Tibial nerve (tissue), 4 donors: Measurements from ENCODE around the gene RNF212B. TPM values are rescaled to one million over a fixed set of nuclear protein-coding genes. Genes with fewer than 3 reads are reported as not detected.

Source experiments
- DNase-seq, 2 donors: peaks; one replicate each; pipeline ENCODE4 v3.0.0-alpha.2; 2019; ENCODE audit warnings: low spot score in 2 of 2
- H3K27ac ChIP-seq, 4 donors: fragments of 200-600 bp; sonication (generic) in 3 of 4; one replicate each; pipeline ENCODE4 v1.5.1; 2017 to 2019; ENCODE audit warnings: mild to moderate bottlenecking in 1 of 4
- H3K27me3 ChIP-seq, 2 donors: fragments of 200-600 bp; sonication (generic) in 1 of 2; one replicate each; pipeline versions ENCODE4 v1.5.1 to v1.6.0; 2017 to 2019
- H3K36me3 ChIP-seq, 3 donors: fragments of 200-600 bp; sonication (generic); one replicate each; pipeline ENCODE4 v1.5.1; 2018 to 2019
- H3K4me1 ChIP-seq, 4 donors: fragments of 200-600 bp; sonication (generic) in 3 of 4; one replicate each; pipeline ENCODE4 v1.5.1; 2017 to 2019
- H3K4me3 ChIP-seq, 4 donors: fragments of 200-600 bp; sonication (generic) in 3 of 4; one replicate each; pipeline ENCODE4 v1.5.1; 2017 to 2019; ENCODE audit warnings: mild to moderate bottlenecking in 1 of 4, moderate library complexity in 1 of 4
- H3K9me3 ChIP-seq, 4 donors: fragments of 200-600 bp; sonication (generic) in 3 of 4; one replicate each; pipeline ENCODE4 v1.5.1; 2017 to 2019
- EP300 ChIP-seq, 2 donors: sonication (generic); formaldehyde crosslinking; IDR thresholded peaks; one replicate each; pipeline ENCODE4 v1.6.1; 2017; ENCODE audit warnings: antibody characterized with exemption in 2 of 2, mild to moderate bottlenecking in 1 of 2
- POLR2A ChIP-seq, 2 donors: fragments of 450-650 bp; IDR thresholded peaks; one replicate each; pipeline ENCODE4 v1.6.1; 2017; ENCODE audit warnings: antibody characterized with exemption in 2 of 2, mild to moderate bottlenecking in 2 of 2, moderate library complexity in 2 of 2
- WGBS, 2 donors: methylation state at CpG; one replicate each; pipeline ENCODE4 v1.1.5; 2018; 5-methylcytosine and 5-hydroxymethylcytosine counted together
- small RNA-seq: library from RNA; depleted of rRNA; stranded (forward); fragments of <200 nt; gene quantifications from one replicate; pipeline ENCODE3, GENCODE V24; 2016
- total RNA-seq, 4 donors: library from RNA; depleted of rRNA; stranded (reverse); fragments of >200 nt; gene quantifications; one replicate each; pipeline ENCODE4 v1.1.0, GENCODE V29; 2016
- TF ChIP-seq, protein P1 (sequence below), 5 experiments: fragments of 200-600 bp in 3 of 5; fragments of 450-650 bp in 2 of 5; sonication (generic) in 3 of 5; IDR thresholded peaks; one replicate each; pipeline ENCODE4 v1.5.1; 2016 to 2019; ENCODE audit warnings: antibody characterized with exemption in 5 of 5, mild to moderate bottlenecking in 3 of 5, moderate library complexity in 2 of 5

The RNF212B gene
- total RNA-seq, 4 donors from 2014 or later, result not detected

DNA sequence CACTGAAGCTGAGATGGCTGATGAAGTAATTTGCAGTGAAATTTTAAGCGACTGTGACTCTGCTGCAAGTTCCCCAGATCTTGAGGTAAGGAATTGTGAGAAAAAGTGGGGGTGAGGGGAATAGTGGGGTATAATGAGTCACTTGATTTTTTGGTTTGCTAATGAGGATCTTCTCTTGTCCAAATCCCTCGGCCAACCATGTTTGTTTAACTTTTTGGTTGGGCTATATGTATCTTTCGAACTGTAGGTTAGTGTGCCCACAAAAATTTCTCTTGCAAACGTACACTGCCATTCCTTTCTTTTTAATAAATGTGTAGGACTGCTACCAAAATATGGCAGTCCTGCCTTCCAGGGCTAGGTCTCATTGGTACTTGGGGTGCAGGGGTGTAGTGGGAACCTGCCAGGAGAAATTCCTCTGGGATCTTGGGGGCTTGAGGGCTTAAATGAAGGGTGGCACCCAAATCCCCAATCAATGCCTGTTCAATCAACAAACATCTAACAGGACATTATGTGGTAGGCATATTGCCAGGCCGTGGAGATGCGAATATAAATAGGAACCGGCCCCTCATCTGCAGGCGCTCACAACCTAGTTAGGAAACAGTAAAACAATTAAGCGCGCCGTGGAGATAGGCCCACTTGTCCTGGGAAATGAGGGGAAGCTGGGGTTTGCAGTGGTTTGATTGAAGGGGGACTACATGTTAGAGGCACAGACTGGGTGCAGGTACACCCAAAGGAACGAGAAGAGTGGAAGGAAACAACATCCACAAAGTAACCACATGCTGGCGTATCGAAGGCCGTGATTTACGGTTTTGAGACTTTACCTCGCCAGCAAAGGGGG is 82.2 kb downstream of the RNF212B start:
- H3K4me3 ChIP-seq, result peak overlapping the region; percentile 28 to 78 (median 38)
- no peak for DNase-seq
- H3K27ac ChIP-seq, result peak overlapping the region; percentile 90 to 98 (median 95)
- WGBS, 2 donors, result 85 to 89% methylated on average over 17 of the region's 17 CpGs
- peaks cover 5 to 35% (median 19%) of the 10 kb centered on the region in 4 donors for H3K4me1 ChIP-seq
- H3K9me3 ChIP-seq, result no peaks in the 10 kb centered on the region
- no peaks in the 10 kb centered on the region for H3K27me3 ChIP-seq
- no peak for TF ChIP-seq EP300 (IDR thresholded peaks at IDR 0.05)
- TF ChIP-seq, protein P1, sequence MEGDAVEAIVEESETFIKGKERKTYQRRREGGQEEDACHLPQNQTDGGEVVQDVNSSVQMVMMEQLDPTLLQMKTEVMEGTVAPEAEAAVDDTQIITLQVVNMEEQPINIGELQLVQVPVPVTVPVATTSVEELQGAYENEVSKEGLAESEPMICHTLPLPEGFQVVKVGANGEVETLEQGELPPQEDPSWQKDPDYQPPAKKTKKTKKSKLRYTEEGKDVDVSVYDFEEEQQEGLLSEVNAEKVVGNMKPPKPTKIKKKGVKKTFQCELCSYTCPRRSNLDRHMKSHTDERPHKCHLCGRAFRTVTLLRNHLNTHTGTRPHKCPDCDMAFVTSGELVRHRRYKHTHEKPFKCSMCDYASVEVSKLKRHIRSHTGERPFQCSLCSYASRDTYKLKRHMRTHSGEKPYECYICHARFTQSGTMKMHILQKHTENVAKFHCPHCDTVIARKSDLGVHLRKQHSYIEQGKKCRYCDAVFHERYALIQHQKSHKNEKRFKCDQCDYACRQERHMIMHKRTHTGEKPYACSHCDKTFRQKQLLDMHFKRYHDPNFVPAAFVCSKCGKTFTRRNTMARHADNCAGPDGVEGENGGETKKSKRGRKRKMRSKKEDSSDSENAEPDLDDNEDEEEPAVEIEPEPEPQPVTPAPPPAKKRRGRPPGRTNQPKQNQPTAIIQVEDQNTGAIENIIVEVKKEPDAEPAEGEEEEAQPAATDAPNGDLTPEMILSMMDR (IDR thresholded peaks at IDR 0.05), result no peak
- TF ChIP-seq POLR2A (IDR thresholded peaks at IDR 0.05), result no peak
- peaks cover 0 to 22% (median 18%) of the 10 kb centered on the region in 3 donors for H3K36me3 ChIP-seq

DNA sequence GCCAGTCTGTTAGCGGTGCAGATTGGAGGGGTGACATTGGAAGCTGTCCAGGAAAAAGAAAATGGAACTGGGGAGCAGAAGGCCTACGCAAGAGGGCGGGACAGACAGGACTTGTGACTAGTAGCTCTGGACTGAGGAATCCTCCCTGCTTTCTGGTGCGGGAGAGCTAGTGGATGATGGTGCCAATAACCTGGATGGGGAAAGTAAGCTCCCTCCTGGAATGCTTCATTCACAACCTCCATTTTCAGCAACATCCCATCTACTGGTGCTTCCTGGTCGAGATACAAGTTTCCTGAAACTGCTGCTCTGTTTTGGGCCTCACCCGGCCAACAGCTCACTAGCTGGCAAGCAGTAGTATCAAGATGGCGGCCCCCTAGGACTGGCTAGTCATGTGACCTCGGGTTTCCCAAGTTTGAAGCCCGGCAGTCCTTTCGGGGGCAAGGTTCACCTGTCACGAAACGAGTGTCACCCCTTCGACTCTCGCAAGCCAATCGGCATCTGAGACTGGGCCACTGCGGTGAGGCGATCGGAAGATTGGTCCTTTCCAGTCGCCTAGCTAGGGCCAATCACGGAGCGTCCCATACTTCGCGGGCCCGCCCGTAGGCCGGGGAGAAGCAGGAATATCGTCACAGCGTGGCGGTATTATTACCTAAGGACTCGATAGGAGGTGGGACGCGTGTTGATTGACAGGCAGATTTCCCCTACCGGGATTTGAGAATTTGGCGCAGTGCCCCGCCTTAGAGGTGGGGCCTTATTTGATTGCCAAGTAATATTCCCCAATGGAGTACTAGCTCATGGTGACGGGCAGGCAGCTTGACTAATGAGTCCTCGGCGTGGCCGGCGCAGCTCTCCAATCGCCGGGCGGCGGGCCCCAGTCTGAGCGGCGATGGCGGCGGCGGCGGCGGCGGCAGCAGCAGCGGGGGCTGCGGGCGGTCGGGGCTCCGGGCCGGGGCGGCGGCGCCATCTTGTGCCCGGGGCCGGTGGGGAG is 83.1 kb downstream of the RNF212B start, which contains the start of gene PABPN1:
PABPN1 (plus strand) TSS at position 874 of the 988 bp plus-strand sequence; CDS start at position 887, 13 bp downstream.
- no peaks in the 10 kb centered on the region for H3K9me3 ChIP-seq

GRCh38 chr14:23321572-23322547 is 84.1 kb downstream of the RNF212B start:
- H3K4me3 ChIP-seq, result peak overlapping the region; percentile 78 to 99 (median 97)
- 0 to 1% methylated on average over 24 to 31 of the region's 64 CpGs for WGBS, 2 donors
- peaks cover 5 to 35% (median 19%) of the 10 kb centered on the region in 4 donors for H3K4me1 ChIP-seq
- peak in 1 of 2 donors; percentile 23 for DNase-seq
- no peaks in the 10 kb centered on the region for H3K27me3 ChIP-seq
- H3K9me3 ChIP-seq, result no peaks in the 10 kb centered on the region
- TF ChIP-seq, protein P1 (IDR thresholded peaks at IDR 0.05), result no peak
- TF ChIP-seq POLR2A (IDR thresholded peaks at IDR 0.05) (no peak), EP300 (IDR thresholded peaks at IDR 0.05) (no peak)
- H3K27ac ChIP-seq, result peak overlapping the region; percentile 94 to 99 (median 96)
- H3K36me3 ChIP-seq, result peaks cover 0 to 30% (median 19%) of the 10 kb centered on the region in 3 donors

More for the DNA sequence above, 83.1 kb downstream of the RNF212B start, which contains the start of gene PABPN1:
- Histone ChIP-seq H3K36me3 (peaks cover 0 to 30% (median 19%) of the 10 kb centered on the region in 3 donors), H3K27ac (peak within 1 kb of the TSS; percentile 94 to 99 (median 96)), H3K27me3 (no peaks in the 10 kb centered on the region), H3K4me3 (peak within 1 kb of the TSS; percentile 78 to 99 (median 97)), H3K4me1 (peaks cover 5 to 35% (median 19%) of the 10 kb centered on the region in 4 donors)
- TF ChIP-seq, protein P1 (IDR thresholded peaks at IDR 0.05), result peak in 1 of 5 experiments; percentile 36
- TF ChIP-seq EP300 (IDR thresholded peaks at IDR 0.05), result peak; percentile 80 to 94
- TF ChIP-seq POLR2A (IDR thresholded peaks at IDR 0.05), result peak; percentile 60 to 79
- WGBS, 2 donors, result 5 to 6% methylated on average over 32 to 36 of the region's 63 CpGs
- DNase-seq, result peak; percentile 99

Small RNAs within 50 kb of the gene (small RNA-seq; reads per million reads assigned to genes)
- gene AL049829.1 (not detected), gene RNU6-1046P (not detected)

Other genes with a start within 250 kb of the RNF212B start
- 10 to 100 TPM in 1 of 4 donors, 1 to 10 TPM in 3; 8.4 to 18.6 (median 9.5) TPM for gene C14orf93, start 227.8 kb upstream of the RNF212B start, total RNA-seq
- gene PSMB5, start 203.0 kb upstream of the RNF212B start, total RNA-seq, result 100 to 1,000 TPM in 3 of 4 donors, 10 to 100 TPM in 1; 90.2 to 154 (median 113) TPM
- not detected for gene PSMB11, start 195.7 kb upstream of the RNF212B start, total RNA-seq
- gene CDH24, start 180.4 kb upstream of the RNF212B start, total RNA-seq, result 10 to 100 TPM in 1 of 4 donors, 1 to 10 TPM in 3; 3.9 to 11.1 (median 6.0) TPM
- gene ACIN1, start 142.8 kb upstream of the RNF212B start, total RNA-seq, result 100 to 1,000 TPM in 3 of 4 donors, 10 to 100 TPM in 1; 96.5 to 143 (median 108) TPM
- gene C14orf119, start 142.4 kb upstream of the RNF212B start, total RNA-seq, result 10 to 100 TPM; 15.5 to 35.1 (median 21.7) TPM
- gene CIROP, start 132.9 kb upstream of the RNF212B start, total RNA-seq, result not detected
- gene CEBPE, start 118.7 kb upstream of the RNF212B start, total RNA-seq, result not detected
- gene SLC7A8, start 54.3 kb upstream of the RNF212B start, total RNA-seq, result 10 to 100 TPM; 26.2 to 41.4 (median 37.5) TPM
- 10 to 100 TPM in 2 of 4 donors, 1 to 10 TPM in 2; 7.5 to 35.2 (median 10.2) TPM for gene HOMEZ, start 48.2 kb downstream of the RNF212B start, total RNA-seq
- gene PPP1R3E, start 64.9 kb downstream of the RNF212B start, total RNA-seq, result 10 to 100 TPM; 15.0 to 29.1 (median 19.2) TPM
- gene BCL2L2, start 68.9 kb downstream of the RNF212B start, total RNA-seq, result 10 to 100 TPM; 49.8 to 87.3 (median 56.5) TPM
- 10 to 100 TPM; 52.1 to 80.8 (median 64.5) TPM for gene PABPN1, start 83.5 kb downstream of the RNF212B start, total RNA-seq
- gene SLC22A17, start 115.0 kb downstream of the RNF212B start, total RNA-seq, result 10 to 100 TPM; 55.9 to 91.0 (median 58.3) TPM
- 10 to 100 TPM; 31.4 to 38.2 (median 34.2) TPM for gene EFS, start 127.2 kb downstream of the RNF212B start, total RNA-seq
- gene IL25, start 134.9 kb downstream of the RNF212B start, total RNA-seq, result not detected
- gene CMTM5, start 139.1 kb downstream of the RNF212B start, total RNA-seq, result 10 to 100 TPM; 10.8 to 31.5 (median 18.3) TPM
- gene MYH6, start 170.3 kb downstream of the RNF212B start, total RNA-seq, result under 1 TPM in 1 of 4 donors, not detected in 3; 0.30 TPM
- under 1 TPM in 1 of 4 donors, not detected in 3; 0.90 TPM for gene MYH7, start 197.7 kb downstream of the RNF212B start, total RNA-seq
- 10 to 100 TPM; 35.8 to 45.6 (median 36.5) TPM for gene NGDN, start 231.8 kb downstream of the RNF212B start, total RNA-seq